Smooth muscle cell (in vitro differentiated cells): ENCODE measurements around the gene MORF4L2. TPM values are rescaled to one million over a fixed set of nuclear protein-coding genes. Genes with fewer than 3 reads are reported as not detected.
A peak's percentile ranks its signal among the peaks of the same experiment; 100 is the strongest.

Experiments used
- DNase-seq: peaks from one replicate; lab custom pipeline; 2025; ENCODE audit not compliant: unreplicated experiment; lab: John Stamatoyannopoulos, UW
- H2AFZ ChIP-seq: fragments of 200-600 bp; sonication (generic); 2 replicates; pipeline ENCODE4 v1.6.0; 2016; ENCODE audit warnings: antibody characterized with exemption, low read depth, mild to moderate bottlenecking
- H3F3A ChIP-seq: fragments of 200-600 bp; sonication (generic); 2 replicates; pipeline ENCODE4 v1.6.0; 2017; ENCODE audit warnings: antibody characterized with exemption, low read depth
- H3K27ac ChIP-seq: fragments of 200-600 bp; sonication (generic); 2 replicates; pipeline ENCODE4 v1.5.1; 2016; ENCODE audit warnings: low read depth, mild to moderate bottlenecking
- H3K27me3 ChIP-seq: fragments of 200-600 bp; sonication (generic); 2 replicates; pipeline ENCODE4 v1.6.1; 2016; ENCODE audit warnings: low read depth, mild to moderate bottlenecking
- H3K36me3 ChIP-seq: fragments of 200-600 bp; sonication (generic); 2 replicates; pipeline ENCODE4 v1.5.1; 2016; ENCODE audit warnings: low read depth
- H3K4me1 ChIP-seq: fragments of 200-600 bp; sonication (generic); 2 replicates; pipeline ENCODE4 v1.5.1; 2016; ENCODE audit warnings: low read depth
- H3K4me2 ChIP-seq: fragments of 200-600 bp; sonication (generic); 2 replicates; pipeline ENCODE4 v1.6.0; 2016; ENCODE audit warnings: mild to moderate bottlenecking
- H3K4me3 ChIP-seq: fragments of 200-600 bp; sonication (generic); 2 replicates; pipeline ENCODE4 v1.5.1; 2016; ENCODE audit warnings: mild to moderate bottlenecking
- H3K79me2 ChIP-seq: fragments of 200-600 bp; sonication (generic); 2 replicates; pipeline ENCODE4 v1.6.0; 2016; ENCODE audit warnings: low read depth, mild to moderate bottlenecking
- H3K9ac ChIP-seq: fragments of 200-600 bp; sonication (generic); 2 replicates; pipeline ENCODE4 v1.6.0; 2016; ENCODE audit warnings: low read depth
- H3K9me3 ChIP-seq: fragments of 200-600 bp; sonication (generic); replicated peaks from 2 replicates; pipeline ENCODE4 v1.5.1; 2016; ENCODE audit warnings: low read depth
- H4K20me1 ChIP-seq: fragments of 200-600 bp; sonication (generic); 2 replicates; pipeline ENCODE4 v1.6.0; 2016; ENCODE audit warnings: low read depth
- WGBS: methylation state at CpG from one replicate; pipeline ENCODE4 v1.1.7; 2016; ENCODE audit warnings: low lambda C conversion rate; 5-methylcytosine and 5-hydroxymethylcytosine counted together
- polyA plus RNA-seq: library from polyadenylated mRNA; unstranded; fragments of >200 nt; fragmentation: Nextera tagmentation; extraction: Ambion mirVana; gene quantifications from 2 replicates; pipeline ENCODE4 v1.2.1, GENCODE V29; 2016
- total RNA-seq: library from RNA; depleted of rRNA; stranded (reverse); fragments of >200 nt; gene quantifications from 2 replicates; pipeline ENCODE4 v1.2.3, GENCODE V29; 2014
- TF ChIP-seq, protein P1 (sequence below): fragments of 200-600 bp; sonication (generic); IDR thresholded peaks from 2 replicates; pipeline ENCODE4 v1.5.1; 2017; ENCODE audit warnings: borderline replicate concordance, mild to moderate bottlenecking, antibody characterized with exemption; ENCODE audit not compliant: insufficient read depth, poor library complexity, severe bottlenecking

MORF4L2 gene
- total and polyA plus RNA-seq, 2 experiments from 2014 or later, result 726 to 1,824 TPM

- H4K20me1 ChIP-seq, result no peaks in the 10 kb centered on the region
- no peak overlapping the region for H3K4me3 ChIP-seq
- no peaks in the 10 kb centered on the region for H3F3A ChIP-seq
- H3K36me3 ChIP-seq, result no peaks in the 10 kb centered on the region
- H3K4me2 ChIP-seq, result no peak overlapping the region
- no peaks in the 10 kb centered on the region for H3K27me3 ChIP-seq
- no peaks in the 10 kb centered on the region for H3K79me2 ChIP-seq
- TF ChIP-seq, protein P1, sequence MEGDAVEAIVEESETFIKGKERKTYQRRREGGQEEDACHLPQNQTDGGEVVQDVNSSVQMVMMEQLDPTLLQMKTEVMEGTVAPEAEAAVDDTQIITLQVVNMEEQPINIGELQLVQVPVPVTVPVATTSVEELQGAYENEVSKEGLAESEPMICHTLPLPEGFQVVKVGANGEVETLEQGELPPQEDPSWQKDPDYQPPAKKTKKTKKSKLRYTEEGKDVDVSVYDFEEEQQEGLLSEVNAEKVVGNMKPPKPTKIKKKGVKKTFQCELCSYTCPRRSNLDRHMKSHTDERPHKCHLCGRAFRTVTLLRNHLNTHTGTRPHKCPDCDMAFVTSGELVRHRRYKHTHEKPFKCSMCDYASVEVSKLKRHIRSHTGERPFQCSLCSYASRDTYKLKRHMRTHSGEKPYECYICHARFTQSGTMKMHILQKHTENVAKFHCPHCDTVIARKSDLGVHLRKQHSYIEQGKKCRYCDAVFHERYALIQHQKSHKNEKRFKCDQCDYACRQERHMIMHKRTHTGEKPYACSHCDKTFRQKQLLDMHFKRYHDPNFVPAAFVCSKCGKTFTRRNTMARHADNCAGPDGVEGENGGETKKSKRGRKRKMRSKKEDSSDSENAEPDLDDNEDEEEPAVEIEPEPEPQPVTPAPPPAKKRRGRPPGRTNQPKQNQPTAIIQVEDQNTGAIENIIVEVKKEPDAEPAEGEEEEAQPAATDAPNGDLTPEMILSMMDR, result no peak
- DNase-seq, result no peak
- no peaks in the 10 kb centered on the region for H3K9me3 ChIP-seq
- H3K9ac ChIP-seq, result no peak overlapping the region
- H3K27ac ChIP-seq, result no peak overlapping the region
- peaks cover 9% of the 10 kb centered on the region for H3K4me1 ChIP-seq
- no peak overlapping the region for H2AFZ ChIP-seq
Measured at GRCh38 chrX:103697687-103698086, 11.2 kb upstream of the MORF4L2 start.

DNA sequence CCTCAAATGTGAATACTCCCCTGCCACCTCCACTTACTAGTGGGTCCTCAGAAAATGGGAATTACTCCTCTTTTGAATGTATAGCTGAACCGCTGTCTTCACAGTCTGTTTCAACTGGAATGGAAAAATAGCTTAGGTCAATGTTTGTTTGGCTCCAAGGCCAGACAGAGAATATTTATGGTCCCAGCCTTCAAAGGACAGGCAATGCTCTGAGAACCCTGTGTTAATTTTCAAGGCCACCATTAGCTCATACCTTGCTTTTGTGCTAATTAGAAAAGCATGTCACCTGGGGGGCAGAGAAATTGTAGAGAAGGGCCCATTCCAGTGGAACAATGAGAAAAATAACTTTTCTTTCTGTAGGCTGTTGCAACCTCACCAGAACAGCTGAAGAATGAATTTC lies 4.6 kb upstream of the MORF4L2 start:
- no peak overlapping the region for H2AFZ ChIP-seq
- no peaks in the 10 kb centered on the region for H3K9me3 ChIP-seq
- 91% methylated on average over 1 of the region's 1 CpG for WGBS
- H3K27me3 ChIP-seq, result no peaks in the 10 kb centered on the region
- no peak overlapping the region for H3K4me2 ChIP-seq
- no peak overlapping the region for H3K27ac ChIP-seq
- DNase-seq, result no peak
- peaks cover 3% of the 10 kb centered on the region for H3K79me2 ChIP-seq
- no peak overlapping the region for H3K4me3 ChIP-seq
- no peaks in the 10 kb centered on the region for H3K36me3 ChIP-seq
- TF ChIP-seq, protein P1, result no peak
- H3K4me1 ChIP-seq, result no peaks in the 10 kb centered on the region
- H3K9ac ChIP-seq, result no peak overlapping the region
- no peaks in the 10 kb centered on the region for H3F3A ChIP-seq
- H4K20me1 ChIP-seq, result no peaks in the 10 kb centered on the region

- no peaks in the 10 kb centered on the region for H3K27me3 ChIP-seq
- TF ChIP-seq, protein P1, result peak; percentile 75
- no peak overlapping the region for H3K9ac ChIP-seq
- no peaks in the 10 kb centered on the region for H3K9me3 ChIP-seq
- H3K4me2 ChIP-seq, result peak overlapping the region; percentile 85
- 43% methylated on average over 4 of the region's 4 CpGs for WGBS
- peaks cover 11% of the 10 kb centered on the region for H3F3A ChIP-seq
- peak overlapping the region; percentile 70 for H2AFZ ChIP-seq
- H3K79me2 ChIP-seq, result peaks cover 25% of the 10 kb centered on the region
- H4K20me1 ChIP-seq, result peaks cover 20% of the 10 kb centered on the region
- H3K4me1 ChIP-seq, result peaks cover 14% of the 10 kb centered on the region
- H3K4me3 ChIP-seq, result peak overlapping the region; percentile 63
- peaks cover 6% of the 10 kb centered on the region for H3K36me3 ChIP-seq
- H3K27ac ChIP-seq, result peak overlapping the region; percentile 100
- DNase-seq, result no peak
Measured at GRCh38 chrX:103688946-103689345, 2.4 kb upstream of the MORF4L2 start.

DNA sequence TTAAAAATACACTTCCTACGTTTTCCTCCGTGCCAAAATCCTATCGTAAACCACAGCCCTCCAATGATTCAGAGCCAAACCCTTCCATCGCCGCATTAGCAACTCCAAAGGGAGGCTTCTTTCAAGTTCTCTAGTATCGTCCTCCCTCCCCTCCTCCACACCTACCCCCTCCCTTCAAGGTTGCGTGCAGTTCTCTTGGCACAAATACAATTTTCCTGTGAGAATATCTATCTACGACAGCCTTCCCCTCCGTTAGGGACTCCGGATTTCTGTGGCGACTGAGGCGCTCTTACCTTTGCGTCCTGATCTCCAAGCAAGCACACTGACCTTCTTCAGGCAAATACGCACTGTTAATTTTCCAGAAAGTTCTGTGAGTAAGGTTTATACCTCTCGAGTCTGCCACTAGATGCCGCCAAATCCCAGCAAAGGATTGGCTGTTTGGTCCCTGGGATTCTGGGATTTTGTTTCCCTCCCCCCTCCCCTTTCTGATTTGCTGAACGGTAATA lies 1.2 kb upstream of the MORF4L2 start:
- peak overlapping the region; percentile 52 for H2AFZ ChIP-seq
- H3K9ac ChIP-seq, result peak overlapping the region; percentile 100
- peak overlapping the region; percentile 100 for H3K27ac ChIP-seq
- under 1% methylated on average over 17 of the region's 17 CpGs for WGBS
- H3K4me2 ChIP-seq, result peak overlapping the region; percentile 85
- TF ChIP-seq, protein P1, result peak; percentile 85
- peaks cover 11% of the 10 kb centered on the region for H3K36me3 ChIP-seq
- peaks cover 32% of the 10 kb centered on the region for H4K20me1 ChIP-seq
- H3K79me2 ChIP-seq, result peaks cover 37% of the 10 kb centered on the region
- no peaks in the 10 kb centered on the region for H3K27me3 ChIP-seq
- H3K4me3 ChIP-seq, result peak overlapping the region; percentile 63
- H3K9me3 ChIP-seq, result no peaks in the 10 kb centered on the region
- peak; percentile 68 for DNase-seq
- peaks cover 22% of the 10 kb centered on the region for H3F3A ChIP-seq
- peaks cover 20% of the 10 kb centered on the region for H3K4me1 ChIP-seq
